Ovary (tissue), 3 donors: ENCODE data around the gene SPAG4.

ENCODE experiments used
- EP300 ChIP-seq: sonication (generic); formaldehyde crosslinking; IDR thresholded peaks from one replicate; pipeline ENCODE4 v1.6.1; 2017; ENCODE audit warnings: antibody characterized with exemption
- POLR2A ChIP-seq: fragments of 450-650 bp; IDR thresholded peaks from one replicate; pipeline ENCODE4 v1.6.1; 2017; ENCODE audit warnings: antibody characterized with exemption, mild to moderate bottlenecking, moderate library complexity
- TF ChIP-seq, protein P1 (sequence below), 3 donors: fragments of 450-650 bp in 2 of 3; fragments of 200-600 bp in 1 of 3; IDR thresholded peaks; one replicate each; pipeline versions ENCODE4 v1.5.1 to v1.8.0; 2016 to 2022; ENCODE audit warnings: antibody characterized with exemption in 3 of 3, mild to moderate bottlenecking in 1 of 3
- donor health status: DM: no; HTN: no; CAD: no.

DNA sequence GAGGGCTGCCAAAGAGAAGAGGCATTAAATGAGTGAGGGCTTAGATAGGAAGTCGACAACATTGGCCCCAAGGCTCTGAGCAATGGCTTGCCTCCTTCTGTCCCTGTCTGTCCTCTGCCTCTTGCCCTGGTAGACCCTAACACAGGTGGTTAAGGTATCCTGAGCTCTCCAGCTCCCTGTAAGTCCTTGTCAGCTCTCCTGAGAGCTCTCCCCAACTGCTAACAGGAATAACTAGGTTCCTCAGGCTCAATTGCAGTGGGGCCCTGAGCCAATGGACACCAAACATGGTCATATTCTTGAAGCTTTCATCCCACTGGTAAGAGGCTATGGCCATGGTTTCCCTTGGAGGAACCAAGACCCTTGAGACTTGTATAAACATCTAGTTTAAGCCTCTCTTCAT, 54.1 kb downstream of the SPAG4 start:
- TF ChIP-seq, protein P1, sequence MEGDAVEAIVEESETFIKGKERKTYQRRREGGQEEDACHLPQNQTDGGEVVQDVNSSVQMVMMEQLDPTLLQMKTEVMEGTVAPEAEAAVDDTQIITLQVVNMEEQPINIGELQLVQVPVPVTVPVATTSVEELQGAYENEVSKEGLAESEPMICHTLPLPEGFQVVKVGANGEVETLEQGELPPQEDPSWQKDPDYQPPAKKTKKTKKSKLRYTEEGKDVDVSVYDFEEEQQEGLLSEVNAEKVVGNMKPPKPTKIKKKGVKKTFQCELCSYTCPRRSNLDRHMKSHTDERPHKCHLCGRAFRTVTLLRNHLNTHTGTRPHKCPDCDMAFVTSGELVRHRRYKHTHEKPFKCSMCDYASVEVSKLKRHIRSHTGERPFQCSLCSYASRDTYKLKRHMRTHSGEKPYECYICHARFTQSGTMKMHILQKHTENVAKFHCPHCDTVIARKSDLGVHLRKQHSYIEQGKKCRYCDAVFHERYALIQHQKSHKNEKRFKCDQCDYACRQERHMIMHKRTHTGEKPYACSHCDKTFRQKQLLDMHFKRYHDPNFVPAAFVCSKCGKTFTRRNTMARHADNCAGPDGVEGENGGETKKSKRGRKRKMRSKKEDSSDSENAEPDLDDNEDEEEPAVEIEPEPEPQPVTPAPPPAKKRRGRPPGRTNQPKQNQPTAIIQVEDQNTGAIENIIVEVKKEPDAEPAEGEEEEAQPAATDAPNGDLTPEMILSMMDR (IDR thresholded peaks at IDR 0.05) = no peak
- TF ChIP-seq POLR2A (no peak), EP300 (no peak)
